Cerebellar nuclear complex (tissue), 1 donor: ENCODE results near the gene XPA.

Experiments used
- DNase-seq, 2 experiments: peaks; one replicate each; lab custom pipeline; 2025; lab: John Stamatoyannopoulos, UW

The XPA gene

DNA sequence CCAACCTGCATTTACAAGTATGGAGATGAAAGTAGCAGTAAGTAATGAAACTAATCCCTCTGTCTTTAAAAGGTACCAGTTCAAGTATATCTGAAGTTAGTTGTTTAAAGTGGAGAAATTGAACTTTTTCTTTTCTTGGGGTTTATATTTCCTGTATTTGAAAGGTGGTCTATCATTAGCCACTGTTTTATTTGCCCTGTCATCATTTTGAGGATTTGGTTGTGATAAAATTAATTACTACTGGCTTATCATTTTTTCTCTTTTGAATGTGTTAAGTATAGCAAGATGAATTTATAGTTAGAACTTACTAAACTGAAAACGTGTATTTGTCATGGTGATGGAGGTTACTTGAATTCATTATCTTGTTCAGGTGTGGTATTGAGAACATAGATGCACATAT is 38.4 kb downstream of the XPA start:
- DNase-seq: no peak

DNA sequence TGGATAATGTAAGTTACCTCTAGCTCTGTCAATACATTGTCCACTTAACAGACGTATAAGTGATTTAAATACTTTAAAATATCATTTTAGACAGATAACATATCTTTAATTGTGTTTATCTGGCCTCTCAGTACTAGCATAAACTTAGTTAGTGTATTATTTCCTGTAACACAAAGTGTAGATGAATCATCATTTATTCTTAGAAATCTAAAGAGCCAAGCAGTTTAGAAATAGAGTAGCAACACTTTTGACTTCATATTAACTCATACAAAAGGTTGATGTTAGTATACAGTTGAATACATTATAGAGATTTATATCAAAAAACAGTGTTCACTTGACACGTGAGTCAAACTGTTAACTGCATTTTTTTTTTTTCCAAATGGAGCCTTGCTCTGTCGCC is 45.5 kb downstream of the XPA start:
- no peak for DNase-seq

DNA sequence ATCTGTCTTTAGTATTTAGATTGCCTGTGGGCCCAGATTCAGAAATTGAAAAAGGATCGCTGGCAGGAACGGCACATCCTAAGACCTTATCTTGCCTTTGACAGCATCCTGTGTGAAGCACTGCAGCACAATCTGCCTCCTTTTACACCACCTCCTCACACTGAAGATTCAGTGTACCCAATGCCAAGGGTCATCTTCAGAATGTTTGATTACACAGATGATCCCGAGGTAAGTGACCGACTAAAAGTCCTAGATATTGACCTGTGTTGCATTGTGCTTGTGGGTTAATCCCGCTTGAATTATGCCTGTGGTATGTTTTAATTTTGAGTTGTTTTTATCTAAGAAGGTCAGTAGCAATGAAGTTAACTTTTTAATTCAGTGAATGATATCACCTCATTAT is 49.1 kb downstream of the XPA start:
- no peak for DNase-seq

DNA sequence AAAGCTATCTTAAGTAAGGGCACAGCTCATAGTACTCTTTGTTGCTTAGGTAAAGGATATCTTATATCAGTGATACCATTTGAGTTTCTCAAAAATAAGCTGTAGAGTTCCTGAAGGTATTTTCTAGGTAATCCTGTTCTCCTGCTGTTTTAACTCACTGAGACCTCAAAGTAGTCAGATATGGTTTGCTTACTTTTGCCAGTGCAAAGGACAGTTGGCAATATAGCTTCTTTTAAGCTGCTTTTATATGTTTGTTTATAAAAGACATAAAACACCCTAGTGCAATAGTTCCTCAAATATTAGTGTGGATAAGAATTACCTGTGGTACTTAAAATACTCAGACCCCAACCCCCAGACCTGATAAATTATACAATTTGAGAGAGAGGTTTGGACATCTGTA is 51.4 kb downstream of the XPA start:
- no peak for DNase-seq

DNA sequence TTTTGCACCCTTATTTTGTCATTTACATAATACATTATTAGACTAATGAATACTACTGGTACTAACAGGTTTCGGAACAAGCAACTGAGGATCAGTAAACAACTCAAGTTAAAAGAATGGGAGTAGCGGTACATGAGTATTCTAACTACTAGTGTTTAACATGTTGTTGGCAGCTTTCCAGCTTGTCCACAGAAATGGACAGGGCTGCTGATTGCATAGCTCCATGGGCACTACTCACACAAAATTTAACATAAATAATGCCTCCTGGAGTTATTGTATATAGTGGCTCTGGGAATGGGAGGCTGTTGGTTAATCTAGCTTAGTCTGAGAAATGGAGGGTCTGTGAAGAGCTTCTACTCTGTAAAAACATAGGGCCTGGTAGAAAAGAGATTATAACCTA is 56.8 kb downstream of the XPA start:
- no peak for DNase-seq

DNA sequence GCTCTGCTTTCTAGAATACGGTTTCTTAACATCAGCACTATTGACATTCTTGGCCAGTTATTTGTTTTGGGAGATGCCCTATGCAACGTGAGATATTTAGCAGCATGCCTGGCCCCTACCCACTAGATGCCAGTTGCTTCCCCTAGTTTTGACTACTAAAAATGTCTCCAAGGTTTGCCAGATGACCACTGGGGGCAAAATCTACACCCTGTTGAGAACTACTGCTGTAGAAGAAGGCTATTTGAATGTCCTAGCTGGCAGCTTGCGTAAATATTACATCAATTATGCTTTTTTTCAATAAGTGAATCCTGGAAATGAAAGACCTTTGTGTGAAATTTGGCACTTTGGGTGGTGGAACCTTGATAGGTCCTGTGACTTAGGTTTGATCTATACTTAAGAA is 58.5 kb downstream of the XPA start:
- DNase-seq: no peak

DNA sequence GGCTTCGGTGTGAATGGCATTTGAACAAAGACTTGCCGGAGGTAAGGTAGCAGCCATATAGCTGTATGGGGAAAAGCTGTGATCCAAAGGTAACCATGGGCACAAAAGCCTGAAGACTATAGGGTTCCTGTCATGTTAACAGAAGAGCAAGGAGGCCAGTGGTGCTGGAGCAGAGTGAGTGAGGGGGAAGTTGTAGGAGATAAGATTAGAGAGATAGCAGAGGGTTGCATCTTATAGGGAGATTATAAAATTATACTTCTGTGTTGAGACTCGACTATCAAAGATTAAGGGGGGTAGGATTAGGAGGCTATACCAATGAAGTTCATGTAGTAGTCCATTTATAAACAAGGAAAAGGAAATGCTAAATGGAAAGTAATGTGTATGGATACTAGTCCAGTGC is 60.2 kb downstream of the XPA start:
- DNase-seq: no peak

DNA sequence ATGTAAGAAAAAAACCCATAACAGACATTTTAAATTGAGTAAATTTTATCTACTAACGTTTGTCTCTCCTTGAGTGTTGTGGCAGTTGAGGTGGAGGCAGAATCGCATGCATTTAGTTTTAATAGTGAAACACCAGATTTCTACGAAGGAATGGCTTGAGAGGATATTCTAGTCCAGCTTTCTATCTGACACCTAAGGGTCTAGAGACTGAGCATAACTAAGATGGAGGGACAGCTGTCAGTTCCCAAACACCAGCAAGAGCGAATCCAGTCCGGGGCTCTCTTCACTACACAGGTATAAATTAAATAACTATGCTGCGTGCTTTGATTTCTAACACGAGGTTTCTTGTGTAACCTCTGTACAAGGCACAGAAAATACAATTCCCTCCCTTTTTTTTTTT is 62.1 kb downstream of the XPA start:
- DNase-seq: no peak

DNA sequence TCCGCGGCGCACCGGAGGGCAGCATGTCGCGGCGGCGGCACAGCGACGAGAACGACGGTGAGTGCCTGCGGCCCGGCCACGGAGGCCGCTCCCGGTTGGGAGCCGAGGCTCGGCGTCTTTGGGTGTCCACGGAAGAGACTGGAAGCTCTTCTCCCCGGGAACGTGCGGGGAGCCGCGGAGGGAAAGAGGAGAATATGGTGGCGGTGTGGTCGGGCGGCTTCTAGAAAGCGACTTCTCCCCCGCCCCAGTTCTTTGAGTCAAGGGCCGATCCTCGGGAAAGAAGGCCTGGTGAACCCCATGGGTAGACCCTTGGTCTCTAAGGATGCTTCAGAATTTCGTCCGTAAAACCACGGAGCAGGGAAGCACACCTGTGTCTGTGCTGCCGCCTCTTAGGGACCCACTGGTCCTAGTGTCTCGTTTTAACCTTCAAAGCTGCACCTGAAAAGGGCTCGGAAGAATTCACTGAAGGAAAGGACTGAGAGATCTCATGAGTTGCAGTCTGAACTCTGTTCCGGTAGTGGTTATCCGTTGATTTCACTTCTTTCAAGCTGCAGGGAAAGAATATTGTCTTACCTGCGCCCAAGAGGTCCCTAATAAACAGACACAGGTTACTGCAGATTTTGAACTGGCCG is 63.2 kb downstream of the XPA start:
- DNase-seq: peak in 1 of 2 experiments; percentile 68

DNA sequence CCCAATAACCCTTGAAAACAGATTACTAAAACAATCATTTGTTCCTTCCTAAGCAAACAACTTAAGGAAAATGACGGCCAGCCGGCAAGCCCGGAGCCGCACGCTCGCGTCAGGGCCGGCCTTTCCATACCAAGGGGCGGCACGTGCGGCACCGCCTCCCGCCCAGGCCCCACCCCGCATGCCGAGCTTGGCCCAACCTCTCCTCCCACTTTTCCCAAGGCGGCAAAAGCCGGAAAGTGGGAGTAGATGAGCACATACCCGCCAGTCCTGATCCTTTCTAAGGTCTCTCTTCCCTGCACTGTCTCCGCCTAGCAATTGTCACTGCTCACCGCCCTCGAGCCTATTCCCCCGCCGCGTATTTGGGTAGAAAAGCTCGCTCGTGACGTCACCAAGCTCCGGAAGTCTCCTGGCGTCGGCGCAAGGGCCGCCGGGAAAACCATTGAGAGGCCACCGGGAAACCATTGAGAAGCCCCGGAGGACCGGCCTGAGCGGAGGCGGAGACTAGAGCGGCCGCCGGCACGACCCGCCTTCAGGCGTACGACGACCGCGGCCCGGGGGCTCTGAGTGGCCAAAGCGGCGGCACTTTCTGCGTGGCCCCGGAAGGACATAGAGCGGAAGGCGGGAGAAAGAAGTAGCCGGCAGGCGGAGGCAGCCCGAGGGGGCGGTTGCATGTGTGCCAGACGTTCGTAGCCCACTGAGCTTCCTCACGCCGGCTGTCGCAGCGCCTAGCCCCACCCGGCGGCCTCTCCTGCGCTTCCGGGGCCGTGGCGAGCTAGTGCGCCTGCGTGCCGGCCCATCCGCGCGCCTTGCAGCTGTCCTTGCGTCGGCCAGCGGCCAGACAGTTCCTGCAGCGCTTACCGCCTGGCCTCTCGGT is 63.9 kb downstream of the XPA start, which contains the start of the genes NCBP1 and TSTD2:
Gene NCBP1 (plus strand): TSS at position 837 of the 874 bp plus-strand sequence. CDS start 61 bp downstream, outside the sequence.
Gene TSTD2 (minus strand): TSS at position 384 of the 874 bp plus-strand sequence. CDS start 5,806 bp downstream, outside the sequence.
- DNase-seq: peak; percentile 79 to 89

DNA sequence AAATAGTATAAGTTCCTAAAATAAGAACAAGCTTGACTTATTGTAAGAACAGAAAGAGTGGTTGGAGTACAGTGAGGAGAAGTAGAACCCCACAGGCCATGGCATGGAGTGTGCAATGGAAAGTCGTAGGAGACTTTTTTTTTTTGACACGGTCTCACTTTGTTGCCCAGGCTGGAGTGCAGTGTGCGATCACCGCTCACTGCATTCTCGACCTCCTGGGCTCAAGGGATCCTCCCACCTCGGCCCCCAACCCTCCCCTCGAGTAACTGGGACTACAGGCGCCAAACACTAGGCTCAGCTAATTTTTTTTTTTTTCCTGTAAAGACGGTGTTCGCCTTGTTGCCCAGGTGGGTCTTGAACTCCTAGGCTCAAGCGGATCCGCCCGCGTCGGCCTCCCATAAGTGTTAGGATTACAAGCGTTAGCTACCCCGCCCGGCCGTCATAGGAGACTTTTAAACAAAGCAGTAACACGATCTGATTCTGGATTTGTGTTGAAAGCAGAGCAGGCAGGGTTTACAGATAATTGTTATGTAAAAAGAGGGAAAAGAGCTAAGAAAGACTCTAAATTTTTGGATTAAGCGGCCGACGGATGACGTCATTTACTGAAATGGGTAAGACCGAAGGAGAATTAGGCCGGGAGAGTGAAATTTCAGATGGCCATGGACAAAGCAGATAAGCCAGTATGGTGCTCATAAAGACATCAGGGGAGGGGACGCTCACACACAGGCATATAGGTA is 64.7 kb downstream of the XPA start:
- DNase-seq: no peak

DNA sequence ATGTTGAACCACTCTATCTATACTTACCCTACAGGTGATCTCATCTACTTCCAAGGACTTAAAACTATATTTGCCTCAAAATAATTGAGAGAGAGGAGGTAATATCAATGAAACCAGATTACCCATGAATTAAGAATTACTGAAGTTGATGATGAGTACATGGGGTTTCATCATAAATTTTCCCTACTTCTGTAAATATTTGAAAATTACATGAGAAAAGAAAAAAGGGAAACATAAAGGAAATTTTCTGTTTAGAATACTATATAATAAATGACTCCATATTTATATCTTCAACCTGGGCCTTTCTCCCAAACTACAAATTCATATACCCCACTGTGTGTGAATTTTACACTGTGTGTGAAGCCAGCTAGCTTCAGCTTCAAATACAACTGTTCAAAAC is 66.5 kb downstream of the XPA start:
- no peak for DNase-seq

DNA sequence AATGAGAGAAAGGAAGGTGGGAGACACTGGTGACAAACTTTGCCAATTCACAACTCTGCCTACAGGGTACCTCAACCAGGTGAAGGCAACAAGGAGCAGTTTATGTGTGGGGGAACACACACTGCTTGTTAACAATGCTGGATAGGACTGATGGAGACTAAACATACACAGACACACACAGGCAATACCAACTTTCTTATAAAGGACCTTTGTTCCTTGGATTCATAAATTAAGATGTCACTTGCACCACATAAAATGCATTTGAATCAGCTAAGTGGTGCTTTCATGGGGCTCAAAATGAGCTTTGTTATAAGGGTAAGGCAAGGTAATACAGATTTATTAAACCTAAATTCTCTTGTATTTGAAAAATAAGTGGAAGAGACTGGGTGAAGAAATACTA is 68.0 kb downstream of the XPA start:
- DNase-seq: no peak

DNA sequence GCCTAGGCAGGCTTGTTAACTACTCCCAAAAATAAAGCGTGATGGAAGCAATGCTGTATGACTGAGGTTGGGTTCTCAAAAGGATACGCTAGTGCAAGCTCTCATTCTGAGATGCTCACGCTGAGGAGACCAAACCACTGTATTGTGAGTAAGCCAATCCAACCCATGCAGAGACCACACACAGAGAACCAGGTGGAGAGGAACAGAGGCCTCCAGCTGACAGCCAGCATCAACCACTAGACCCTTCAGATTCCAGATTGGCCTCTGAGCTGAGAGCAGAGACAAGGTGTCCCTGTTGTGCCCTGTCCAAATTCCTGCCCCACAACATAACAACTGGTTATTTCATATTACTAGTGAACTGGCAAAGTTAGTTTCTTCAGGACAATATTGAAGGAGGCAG is 68.5 kb downstream of the XPA start:
- DNase-seq: no peak

DNA sequence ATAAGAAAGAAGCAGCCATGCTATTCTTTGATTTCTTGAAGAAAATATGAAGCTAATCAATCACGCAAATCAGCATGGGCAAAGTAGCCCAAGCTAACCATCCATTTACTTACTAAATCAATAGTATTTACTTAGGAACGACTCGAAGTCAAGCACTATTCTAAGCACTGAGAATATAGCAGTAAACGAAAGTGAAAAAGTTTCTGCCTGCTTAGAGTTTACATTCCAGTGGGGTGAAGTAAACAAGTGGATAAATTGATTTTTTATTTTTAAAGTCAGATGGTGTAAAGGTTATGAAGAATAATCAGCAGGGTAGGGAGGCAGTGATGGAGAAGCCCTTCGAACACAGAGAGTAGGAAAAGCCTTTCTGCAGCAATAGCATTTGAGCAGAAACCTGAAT is 69.5 kb downstream of the XPA start:
- no peak for DNase-seq

DNA sequence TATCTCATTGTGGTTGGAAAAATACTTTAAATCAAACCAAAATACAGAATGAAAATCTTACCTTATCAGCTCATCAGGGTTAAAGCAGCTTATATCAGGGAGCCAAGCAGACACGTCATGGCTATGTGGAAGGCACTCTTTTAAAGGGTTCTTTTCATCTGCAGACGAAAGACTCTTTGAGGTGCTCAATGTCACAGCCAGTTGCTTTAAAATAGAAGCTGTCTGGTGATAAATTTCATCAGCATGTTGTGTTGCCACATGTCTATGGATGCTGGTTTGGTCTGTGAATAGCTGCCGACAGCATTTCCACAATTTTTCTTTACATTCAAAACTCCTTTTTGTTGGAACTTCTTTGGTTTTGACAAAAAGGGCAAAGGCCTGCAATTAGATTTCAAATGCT is 71.5 kb downstream of the XPA start:
- DNase-seq: no peak
